ENCODE data around the gene SCAPER. TPM values are rescaled to one million over a fixed set of nuclear protein-coding genes. Genes with fewer than 3 reads are reported as not detected.

SCAPER gene
- total and polyA plus RNA-seq, 10 of the 15 experiments (the other 5 are each of a cell fraction or from before 2014, with no cell fraction given) = 1.0 to 7.7 (median 3.9) TPM

- FAIRE-seq = no peak
- no peak overlapping the region for H3K4me2 ChIP-seq (ENCODE audit: control insufficient read depth, insufficient read depth)
- intact Hi-C loops (cut with micrococcal nuclease; ENCODE audit: unreplicated experiment) = no loop called here
- TF ChIP-seq PML (IDR thresholded peaks at IDR 0.05; ENCODE audit: low read length) (no peak), CHD4 (IDR thresholded peaks at IDR 0.05) (no peak), CREM (IDR thresholded peaks at IDR 0.05; ENCODE audit: low read depth) (no peak), ZNF592 (IDR thresholded peaks at IDR 0.05) (no peak), CHD2 (IDR thresholded peaks at IDR 0.05; ENCODE audit: borderline replicate concordance, low read depth, low read length) (no peak), HDAC2 (IDR thresholded peaks at IDR 0.05) (no peak), KLF5 (IDR thresholded peaks at IDR 0.05; ENCODE audit: partially characterized antibody) (no peak), RFX5 (IDR thresholded peaks at IDR 0.05; ENCODE audit: low read depth, low read length) (no peak), SREBF1 (IDR thresholded peaks at IDR 0.05; ENCODE audit: low read length) (no peak), REST (IDR thresholded peaks at IDR 0.05; ENCODE audit: low read depth, low read length) (no peak), POLR2AphosphoS5 (IDR thresholded peaks at IDR 0.05; ENCODE audit: low read length) (no peak), KDM1A (IDR thresholded peaks at IDR 0.05; ENCODE audit: borderline replicate concordance) (no peak), NFYB (IDR thresholded peaks at IDR 0.05; ENCODE audit: insufficient read depth, low read depth, low read length) (no peak), IRF3 (IDR thresholded peaks at IDR 0.05) (no peak), MYB (IDR thresholded peaks at IDR 0.05; ENCODE audit: borderline replicate concordance, low read depth, low read length) (no peak), FOXK2 (IDR thresholded peaks at IDR 0.05) (no peak), ZNF274 (IDR thresholded peaks at IDR 0.05; ENCODE audit: insufficient read depth, insufficient read length) (no peak), STAT3 (IDR thresholded peaks at IDR 0.05; ENCODE audit: low read depth, low read length) (no peak)
Measured at GRCh38 chr15:76303909-76304308, 601.2 kb downstream of the SCAPER start.

More at GRCh38 chr15:76303909-76304308, 601.2 kb downstream of the SCAPER start:
- Histone ChIP-seq H3K27ac (ENCODE audit: control insufficient read depth, insufficient read depth) (no peak overlapping the region), H3K4me3 (no peak overlapping the region), H4K20me1 (ENCODE audit: control insufficient read depth, insufficient read depth) (peaks cover 3% of the 10 kb centered on the region; the same call in 1 of the 2 replicates), H3K79me2 (ENCODE audit: control insufficient read depth, insufficient read depth, low read length) (peaks cover 86% of the 10 kb centered on the region), H3K36me3 (ENCODE audit: control insufficient read depth in 2 of 2, insufficient read depth in 2 of 2, low read length in 1 of 2) (peaks cover 0 to 9% of the 10 kb centered on the region in 2 experiments; a peak in 1 of 4 replicates), H3K27me3 (replicated peaks in 1 of 2; ENCODE audit: control insufficient read depth in 2 of 2, insufficient read depth in 2 of 2, low read length in 1 of 2) (no peaks in the 10 kb centered on the region), H3K9me3 (replicated peaks; ENCODE audit: control insufficient read depth, insufficient read depth, low read length) (no peaks in the 10 kb centered on the region; the same call in 1 of the 3 replicates), H2AFZ (ENCODE audit: control insufficient read depth, low read depth, low read length) (no peak overlapping the region), H3K9ac (ENCODE audit: control insufficient read depth, insufficient read depth, low read length) (no peak overlapping the region), H3K4me1 (ENCODE audit: control insufficient read depth, insufficient read depth, low read length) (peaks cover 6% of the 10 kb centered on the region)
- no peak for ATAC-seq
- POLR2A ChIA-PET = no interaction called here
- CTCF ChIA-PET = no interaction called here
- DNase-seq (ENCODE audit: low read depth, low spot score) = no peak
- WGBS (ENCODE audit: insufficient coverage, insufficient replicate concordance, low lambda C conversion rate, missing lambda C conversion rate) = 7% methylated on average over 1 of the region's 1 CpG
- RAD21 ChIA-PET (ENCODE audit: unreplicated experiment) = no interaction called here
- in situ Hi-C loops (cut with MboI) = no loop called here
- no TSS peak for BruUV-seq (replicated peaks)
- SMC1A ChIA-PET (ENCODE audit: uncharacterized antibody, unreplicated experiment) = no interaction called here

Measured in GM12878 (cell line).